HUES64 (cell line): ENCODE results near the gene ETV3L.
A peak's percentile ranks its signal among the peaks of the same experiment; 100 is the strongest.
"Not testable (repeated sequence)": the region's sequence is repeated elsewhere in the genome, so short reads cannot be mapped to it uniquely, and the experiment has no call there.

ENCODE experiments used
- H3K27ac ChIP-seq: 2 replicates; pipeline ENCODE4 v1.7.0; 2013; ENCODE audit warnings: low read depth, low read length, inconsistent platforms
- H3K27me3 ChIP-seq: 2 replicates; pipeline ENCODE4 v1.6.1; 2013; ENCODE audit warnings: mild to moderate bottlenecking, low read length; ENCODE audit not compliant: insufficient read depth
- H3K36me3 ChIP-seq: 2 replicates; pipeline ENCODE4 v1.6.1; 2013; ENCODE audit warnings: mild to moderate bottlenecking, low read length; ENCODE audit not compliant: insufficient read depth
- H3K4me1 ChIP-seq: 2 replicates; pipeline ENCODE4 v1.6.1; 2013; ENCODE audit warnings: mild to moderate bottlenecking, low read length, moderate library complexity; ENCODE audit not compliant: insufficient read depth
- H3K4me3 ChIP-seq: 2 replicates; pipeline ENCODE4 v1.5.1; 2013; ENCODE audit warnings: mild to moderate bottlenecking, low read length, moderate library complexity
- H3K9ac ChIP-seq: 2 replicates; pipeline ENCODE4 v1.6.1; 2013; ENCODE audit warnings: mild to moderate bottlenecking, low read depth, low read length
- H3K9me3 ChIP-seq: 2 replicates; pipeline ENCODE4 v1.6.1; 2013; ENCODE audit warnings: low read depth, low read length; ENCODE audit not compliant: insufficient read depth
- WGBS: fragments of 150-250, 120-280 bp; methylation state at CpG from one replicate; pipeline ENCODE4 v1.1.7; 2013; ENCODE audit warnings: missing lambda C conversion rate; 5-methylcytosine and 5-hydroxymethylcytosine counted together

ETV3L gene

GRCh38 chr1:157073944-157074685 is 25.5 kb downstream of the ETV3L start:
- WGBS: 47% methylated on average over 35 of the region's 35 CpGs
- no peaks in the 10 kb centered on the region for H3K36me3 ChIP-seq
- no peaks in the 10 kb centered on the region for H3K27me3 ChIP-seq
- no peak overlapping the region for H3K27ac ChIP-seq
- no peaks in the 10 kb centered on the region for H3K9me3 ChIP-seq
- H3K4me3 ChIP-seq: no peak overlapping the region
- H3K9ac ChIP-seq: no peak overlapping the region
- peaks cover 7% of the 10 kb centered on the region; the same call in 1 of the 2 replicates for H3K4me1 ChIP-seq

DNA sequence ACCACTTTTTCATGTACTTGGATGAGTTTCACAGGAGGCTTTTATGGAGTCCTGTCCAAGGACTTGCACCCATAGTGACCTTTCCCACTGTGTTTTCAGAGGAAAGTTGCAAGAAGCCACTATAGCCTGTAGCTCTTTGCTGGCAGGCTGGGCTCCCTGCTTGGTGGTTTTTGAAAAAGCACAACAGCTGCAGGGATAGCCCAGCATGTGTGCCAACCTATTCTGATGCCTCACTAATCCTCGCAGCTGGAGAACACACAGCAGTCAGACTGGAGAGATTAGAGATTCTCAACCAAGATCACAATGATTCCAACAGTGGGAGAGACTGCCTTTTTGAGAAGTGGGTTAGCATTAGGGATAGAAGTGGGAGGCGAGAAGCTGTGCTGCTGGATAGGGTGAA is 30.0 kb downstream of the ETV3L start:
- no peak overlapping the region for H3K4me3 ChIP-seq
- H3K4me1 ChIP-seq: peaks cover 7% of the 10 kb centered on the region; the same call in 1 of the 2 replicates
- no peaks in the 10 kb centered on the region for H3K9me3 ChIP-seq
- no peak overlapping the region for H3K9ac ChIP-seq
- no peak overlapping the region; the same call in 1 of the 2 replicates for H3K27ac ChIP-seq
- WGBS: 73% methylated on average over 2 of the region's 2 CpGs
- no peaks in the 10 kb centered on the region for H3K36me3 ChIP-seq
- H3K27me3 ChIP-seq: no peaks in the 10 kb centered on the region

DNA sequence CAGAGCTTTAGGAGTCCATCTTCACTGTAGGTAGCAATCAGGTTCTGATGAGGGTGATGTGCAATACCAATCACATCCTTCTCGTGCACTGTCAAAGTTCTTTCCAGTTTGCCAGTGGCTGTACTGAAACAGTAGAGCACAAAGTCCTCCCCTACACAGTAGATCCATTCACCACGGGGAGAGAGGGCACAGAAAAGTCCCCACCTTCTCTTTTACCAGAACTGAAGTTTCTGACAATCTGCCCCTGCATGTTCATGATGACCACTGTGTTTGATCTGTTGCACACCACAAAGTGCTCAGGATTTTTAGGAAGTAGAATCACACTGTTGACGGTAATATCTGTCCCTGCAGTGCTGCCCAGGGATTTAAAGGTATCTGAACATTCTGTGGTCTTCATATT is 40.4 kb downstream of the ETV3L start:
- not testable (repeated sequence) for H3K4me1 ChIP-seq, H3K27ac ChIP-seq, H3K9me3 ChIP-seq, H3K4me3 ChIP-seq, H3K27me3 ChIP-seq, H3K36me3 ChIP-seq, H3K9ac ChIP-seq
- WGBS: 86% methylated on average over 3 of the region's 3 CpGs

- Histone ChIP-seq H3K36me3 (no peaks in the 10 kb centered on the region), H3K27me3 (no peaks in the 10 kb centered on the region), H3K9ac (no peak overlapping the region), H3K9me3 (peaks cover 11% of the 10 kb centered on the region; the same call in 1 of the 2 replicates), H3K27ac (no peak overlapping the region), H3K4me1 (no peaks in the 10 kb centered on the region; the same call in 1 of the 2 replicates), H3K4me3 (no peak overlapping the region)
- WGBS: no CpG with 5 or more reads among the region's 1 CpG
Measured at GRCh38 chr1:157056269-157056668, 43.3 kb downstream of the ETV3L start.

DNA sequence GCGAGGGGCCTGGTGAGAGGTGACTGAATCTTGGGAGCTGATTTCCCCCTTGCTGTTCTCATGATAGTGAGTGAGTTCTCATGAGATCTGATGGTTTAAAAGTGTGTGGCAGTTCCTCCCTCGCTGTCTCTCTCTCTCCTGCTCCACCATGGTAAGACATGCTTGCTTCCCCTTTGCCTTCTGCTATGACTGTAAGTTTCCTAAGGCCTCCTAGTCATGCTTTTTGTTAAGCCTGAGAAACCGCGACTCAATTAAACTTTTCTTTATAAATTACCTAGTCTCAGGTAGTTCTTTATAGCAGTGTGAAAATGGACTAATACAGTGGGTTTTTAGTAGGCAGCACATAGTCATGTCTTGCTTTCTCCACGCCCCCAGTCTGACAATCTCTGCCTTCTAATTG is 43.9 kb downstream of the ETV3L start:
- H3K36me3 ChIP-seq, H3K4me1 ChIP-seq, H3K4me3 ChIP-seq, H3K27ac ChIP-seq, H3K27me3 ChIP-seq, H3K9ac ChIP-seq: not testable (repeated sequence)
- 90% methylated on average over 5 of the region's 5 CpGs for WGBS
- peaks cover 11% of the 10 kb centered on the region; the same call in 1 of the 2 replicates for H3K9me3 ChIP-seq

- H3K27me3 ChIP-seq: no peaks in the 10 kb centered on the region
- H3K4me1 ChIP-seq: no peaks in the 10 kb centered on the region; the same call in 1 of the 2 replicates
- 82% methylated on average over 2 of the region's 2 CpGs for WGBS
- H3K9ac ChIP-seq: no peak overlapping the region
- peaks cover 11% of the 10 kb centered on the region; the same call in 1 of the 2 replicates for H3K9me3 ChIP-seq
- H3K36me3 ChIP-seq: no peaks in the 10 kb centered on the region
- H3K27ac ChIP-seq: no peak overlapping the region
- no peak overlapping the region for H3K4me3 ChIP-seq
Measured at GRCh38 chr1:157050836-157051235, 48.8 kb downstream of the ETV3L start.

DNA sequence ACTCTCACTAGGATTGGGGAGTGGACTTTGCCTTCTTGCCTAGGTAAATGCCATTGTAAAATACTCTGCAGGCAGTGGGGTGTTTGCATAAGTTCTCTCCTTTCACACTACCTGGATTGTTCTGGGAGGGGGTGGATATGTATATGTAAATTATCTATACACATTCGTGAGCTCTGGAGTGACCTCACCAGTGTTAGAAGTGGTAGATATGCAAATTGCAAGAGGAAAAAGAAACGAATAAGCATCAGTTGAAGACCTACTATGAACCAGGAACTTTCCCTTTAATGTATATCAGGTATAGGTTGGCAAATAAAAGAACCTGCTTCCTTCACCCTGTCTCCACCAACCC is 52.6 kb downstream of the ETV3L start:
- Histone ChIP-seq H3K27me3 (no peaks in the 10 kb centered on the region), H3K27ac (no peak overlapping the region; the same call in 1 of the 2 replicates), H3K4me3 (no peak overlapping the region), H3K9me3 (peaks cover 3% of the 10 kb centered on the region; the same call in 1 of the 2 replicates), H3K36me3 (peaks cover 4% of the 10 kb centered on the region; the same call in 1 of the 2 replicates), H3K9ac (no peak overlapping the region), H3K4me1 (peaks cover 23% of the 10 kb centered on the region)
- 17% methylated on average over 1 of the region's 2 CpGs for WGBS

DNA sequence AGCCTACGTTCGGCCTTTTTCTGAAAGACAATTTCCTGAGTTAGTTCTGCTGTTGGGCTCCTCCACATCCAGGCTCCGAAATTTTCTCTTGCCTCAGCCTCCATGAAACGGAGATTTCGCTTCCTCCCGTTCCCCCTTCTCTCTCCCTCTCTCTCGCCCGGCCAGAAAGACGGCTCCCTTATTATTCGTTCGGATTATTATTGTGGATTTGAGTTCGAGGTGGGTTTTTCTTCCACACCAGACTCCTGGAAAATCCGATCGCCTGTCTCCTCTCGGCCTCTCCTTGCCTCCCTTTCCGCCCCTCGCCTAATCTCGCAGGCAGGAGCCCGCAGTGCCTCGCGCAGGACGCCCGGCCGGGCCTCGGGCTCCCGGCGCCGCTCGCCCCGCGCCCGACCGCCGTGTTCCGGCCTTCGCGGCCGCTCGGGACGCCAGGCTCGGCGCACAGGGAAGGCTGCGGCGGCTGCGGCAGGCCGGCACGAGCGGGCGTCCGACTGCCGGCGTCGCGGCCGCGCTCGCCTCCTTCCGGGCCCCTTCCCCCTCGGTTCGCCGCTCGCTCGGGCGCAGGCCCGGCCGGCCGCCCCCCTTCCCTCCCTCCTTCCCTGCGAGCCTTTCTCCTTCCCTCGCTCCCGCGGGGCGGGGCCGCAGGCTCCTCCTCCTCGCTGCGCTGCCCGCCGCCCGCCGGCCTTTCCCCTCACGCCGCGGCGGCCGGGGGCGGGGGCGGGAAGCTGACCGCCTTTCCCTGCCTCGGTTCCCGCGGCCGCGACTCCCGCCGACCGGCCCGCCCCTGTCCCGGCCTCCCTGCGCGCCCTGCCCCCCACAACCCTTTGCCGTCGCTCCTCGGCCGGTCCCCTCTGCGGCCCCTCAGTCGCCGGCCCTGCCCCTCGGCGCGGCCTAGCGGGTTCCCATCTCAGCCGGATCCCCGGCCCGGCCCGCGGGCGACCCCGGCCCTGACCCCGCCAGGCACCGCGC is 54.1 kb downstream of the ETV3L start, which contains the start of gene ARHGEF11:
Gene ARHGEF11 (minus strand): TSS at position 493 of the 969 bp plus-strand sequence. CDS start 1,412 bp downstream, outside the sequence.
- H3K36me3 ChIP-seq: peaks cover 6% of the 10 kb centered on the region; the same call in 1 of the 2 replicates
- H3K4me3 ChIP-seq: peak within 1 kb of the TSS; percentile 95
- H3K27ac ChIP-seq: peak within 1 kb of the TSS; percentile 90
- H3K9me3 ChIP-seq: no peaks in the 10 kb centered on the region
- under 1% methylated on average over 116 of the region's 120 CpGs for WGBS
- H3K4me1 ChIP-seq: peaks cover 23% of the 10 kb centered on the region
- H3K9ac ChIP-seq: peak within 1 kb of the TSS; percentile 93
- H3K27me3 ChIP-seq: no peaks in the 10 kb centered on the region

GRCh38 chr1:157044326-157044725 is 55.3 kb downstream of the ETV3L start:
- H3K9ac ChIP-seq: peak overlapping the region; percentile 93
- H3K4me3 ChIP-seq: peak overlapping the region; percentile 95
- H3K27me3 ChIP-seq: no peaks in the 10 kb centered on the region
- peaks cover 27% of the 10 kb centered on the region for H3K4me1 ChIP-seq
- no peaks in the 10 kb centered on the region for H3K9me3 ChIP-seq
- peaks cover 6% of the 10 kb centered on the region; the same call in 1 of the 2 replicates for H3K36me3 ChIP-seq
- no peak overlapping the region for H3K27ac ChIP-seq
- WGBS: 22% methylated on average over 5 of the region's 6 CpGs

DNA sequence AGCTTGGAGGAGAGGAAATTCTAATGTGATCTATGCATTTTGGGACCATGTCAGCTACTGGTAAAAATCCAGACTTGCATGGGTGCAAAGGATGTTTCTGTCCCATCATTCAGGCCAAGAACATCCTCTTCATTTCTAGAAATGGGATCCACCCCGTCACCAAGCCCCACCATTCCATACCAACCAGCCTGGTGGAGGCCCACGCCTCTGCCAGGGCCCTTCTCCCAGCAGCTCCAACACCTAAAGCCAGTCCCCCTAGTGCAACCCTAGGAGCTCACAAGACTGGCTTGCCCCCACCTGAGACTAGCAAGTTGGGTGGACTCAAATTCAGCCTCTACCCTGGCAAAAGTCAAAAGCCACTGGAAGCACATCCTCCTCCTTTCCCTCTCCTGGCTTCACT is 55.9 kb downstream of the ETV3L start:
- no peaks in the 10 kb centered on the region for H3K27me3 ChIP-seq
- H3K36me3 ChIP-seq: peaks cover 6% of the 10 kb centered on the region; the same call in 1 of the 2 replicates
- peak overlapping the region; percentile 95 for H3K4me3 ChIP-seq
- WGBS: 77% methylated on average over 2 of the region's 2 CpGs
- no peak overlapping the region for H3K27ac ChIP-seq
- peaks cover 27% of the 10 kb centered on the region for H3K4me1 ChIP-seq
- no peak overlapping the region for H3K9ac ChIP-seq
- no peaks in the 10 kb centered on the region for H3K9me3 ChIP-seq

DNA sequence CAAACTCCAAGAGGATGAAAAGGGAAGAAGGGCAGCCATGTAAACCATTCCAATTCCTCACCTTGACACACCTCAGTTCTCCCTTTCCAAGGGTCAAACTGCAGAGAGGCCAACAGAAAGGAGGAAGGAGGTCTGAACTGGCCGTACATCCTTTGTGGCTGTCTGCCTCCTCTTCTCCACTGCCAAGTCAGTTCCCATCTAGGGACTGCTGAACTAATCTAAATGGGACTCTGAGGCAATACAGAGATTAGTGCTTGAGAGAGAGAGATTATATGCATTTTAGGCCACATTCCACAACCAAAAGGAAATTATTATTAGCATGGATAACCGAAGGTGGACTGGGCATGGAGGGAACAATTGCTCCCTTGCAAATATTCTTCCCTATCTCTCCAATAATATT is 56.8 kb downstream of the ETV3L start:
- Histone ChIP-seq H3K9ac (peak overlapping the region; percentile 10; the same call in 1 of the 2 replicates), H3K36me3 (peaks cover 6% of the 10 kb centered on the region; the same call in 1 of the 2 replicates), H3K9me3 (no peaks in the 10 kb centered on the region), H3K4me1 (peaks cover 32% of the 10 kb centered on the region), H3K4me3 (peak overlapping the region; percentile 95), H3K27me3 (no peaks in the 10 kb centered on the region), H3K27ac (no peak overlapping the region)
- WGBS: 75% methylated on average over 2 of the region's 2 CpGs
